SK-N-SH treated with all-trans-retinoic acid at 6 μM for 48 hours (cell line): ENCODE results near the gene IL12RB1.
"Not testable (repeated sequence)": the region's sequence is repeated elsewhere in the genome, so short reads cannot be mapped to it uniquely, and the experiment has no call there.

ENCODE experiments used
- ATAC-seq: fragments of 200-7000 bp; cut with Tn5 transposase; 3 replicates; pipeline ENCODE4 v1.9.1; 2020; ENCODE audit warnings: mild to moderate bottlenecking, moderate library complexity
- ARNTL ChIP-seq: fragments of 450-650 bp; formaldehyde crosslinking; IDR thresholded peaks from 2 replicates; pipeline ENCODE4 v1.5.0; 2020; ENCODE audit warnings: low read depth, mild to moderate bottlenecking, moderate library complexity, borderline replicate concordance
- BACH2 ChIP-seq: fragments of 250-450 bp; sonication (Bioruptor Pico); IDR thresholded peaks from 2 replicates; pipeline ENCODE4 v1.9.0; 2021; ENCODE audit warnings: mild to moderate bottlenecking, borderline replicate concordance
- CSDC2 ChIP-seq: fragments of 250-450 bp; sonication (Bioruptor Pico); IDR thresholded peaks from 2 replicates; pipeline ENCODE4 v1.5.0; 2020; ENCODE audit warnings: mild to moderate bottlenecking, moderate library complexity
- CSRNP3 ChIP-seq: fragments of 250-450 bp; sonication (Bioruptor Pico); IDR thresholded peaks from 2 replicates; pipeline ENCODE4 v1.5.1; 2021; ENCODE audit warnings: mild to moderate bottlenecking, moderate library complexity
- ESRRG ChIP-seq: fragments of 250-450 bp; sonication (Bioruptor Pico); IDR thresholded peaks from 2 replicates; pipeline ENCODE4 v1.6.1; 2021; ENCODE audit warnings: mild to moderate bottlenecking
- GLIS3 ChIP-seq: fragments of 250-450 bp; sonication (Bioruptor Pico); IDR thresholded peaks from 2 replicates; pipeline ENCODE4 v1.5.0; 2020; ENCODE audit warnings: mild to moderate bottlenecking, moderate library complexity
- ISL1 ChIP-seq: fragments of 250-450 bp; sonication (Bioruptor Pico); IDR thresholded peaks from 2 replicates; pipeline ENCODE4 v2.1.2; 2022; ENCODE audit warnings: mild to moderate bottlenecking, moderate library complexity
- OSR1 ChIP-seq: fragments of 250-450 bp; sonication (Bioruptor Pico); IDR thresholded peaks from 2 replicates; pipeline ENCODE4 v1.8.0; 2022; ENCODE audit warnings: moderate library complexity, mild to moderate bottlenecking, inconsistent platforms
- PPARA ChIP-seq: fragments of 250-450 bp; sonication (Bioruptor Pico); IDR thresholded peaks from 2 replicates; pipeline ENCODE4 v1.5.0; 2020; ENCODE audit warnings: mild to moderate bottlenecking, borderline replicate concordance
- RARB ChIP-seq: fragments of 250-450 bp; sonication (Bioruptor Pico); IDR thresholded peaks from 2 replicates; pipeline ENCODE4 v1.8.0; 2021; ENCODE audit warnings: mild to moderate bottlenecking, moderate library complexity
- SNAI2 ChIP-seq: fragments of 250-450 bp; sonication (Bioruptor Pico); IDR thresholded peaks from 2 replicates; pipeline ENCODE4 v1.5.0; 2020; ENCODE audit warnings: mild to moderate bottlenecking, moderate library complexity
- TCF4 ChIP-seq: fragments of 250-450 bp; sonication (Bioruptor Pico); IDR thresholded peaks from 2 replicates; pipeline ENCODE4 v1.8.0; 2021; ENCODE audit warnings: mild to moderate bottlenecking, moderate library complexity, borderline replicate concordance
- ZC3H10 ChIP-seq: fragments of 250-450 bp; sonication (Bioruptor Pico); IDR thresholded peaks from 2 replicates; pipeline ENCODE4 v1.5.1; 2021; ENCODE audit warnings: mild to moderate bottlenecking, moderate library complexity
- ZNF565 ChIP-seq: fragments of 450-650 bp; formaldehyde crosslinking; conservative IDR thresholded peaks from 2 replicates; pipeline ENCODE4 v1.5.0; 2020; ENCODE audit warnings: low read depth, mild to moderate bottlenecking, moderate library complexity
- ZNF70 ChIP-seq: fragments of 450-650 bp; formaldehyde crosslinking; IDR thresholded peaks from 2 replicates; pipeline ENCODE4 v1.5.0; 2020; ENCODE audit warnings: mild to moderate bottlenecking, moderate library complexity
- ZNF8 ChIP-seq: fragments of 450-650 bp; formaldehyde crosslinking; IDR thresholded peaks from 2 replicates; pipeline ENCODE4 v1.5.0; 2020; ENCODE audit warnings: mild to moderate bottlenecking, moderate library complexity
- TF ChIP-seq, protein P1 (sequence below): fragments of 250-450 bp; sonication (Bioruptor Pico); IDR thresholded peaks from 2 replicates; pipeline ENCODE4 v1.5.0; 2020; ENCODE audit warnings: mild to moderate bottlenecking, moderate library complexity
- TF ChIP-seq, protein P2 (sequence below): fragments of 250-450 bp; sonication (Bioruptor Pico); IDR thresholded peaks from 2 replicates; pipeline ENCODE4 v1.8.0; 2021; ENCODE audit warnings: low read depth, mild to moderate bottlenecking, moderate library complexity, borderline replicate concordance
- TF ChIP-seq, protein P3 (sequence below): fragments of 250-450 bp; sonication (Bioruptor Pico); IDR thresholded peaks from 2 replicates; pipeline ENCODE4 v1.8.0; 2020; ENCODE audit warnings: mild to moderate bottlenecking, moderate library complexity, borderline replicate concordance

IL12RB1 gene

DNA sequence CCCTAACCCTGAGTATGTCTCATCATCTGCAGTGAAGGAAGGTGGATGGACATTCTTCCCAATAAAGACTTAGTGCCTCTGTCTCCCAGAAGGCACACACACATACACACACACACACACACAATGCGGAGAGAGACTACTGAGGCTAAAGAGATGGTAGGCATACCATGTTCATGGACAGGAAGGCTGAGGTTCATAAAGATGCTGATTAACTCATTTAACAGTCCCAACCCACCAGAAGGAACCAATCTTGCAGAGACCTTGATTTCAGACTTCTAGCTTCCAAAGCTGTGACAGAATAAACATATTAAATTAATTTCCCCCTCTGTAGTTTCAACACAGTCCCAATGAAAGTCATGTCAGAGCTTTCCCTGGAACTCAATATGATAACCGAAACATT lies 45.7 kb downstream of the IL12RB1 start:
- ATAC-seq: no peak
- TF ChIP-seq SNAI2 (CRISPR knock-in tag): no peak

DNA sequence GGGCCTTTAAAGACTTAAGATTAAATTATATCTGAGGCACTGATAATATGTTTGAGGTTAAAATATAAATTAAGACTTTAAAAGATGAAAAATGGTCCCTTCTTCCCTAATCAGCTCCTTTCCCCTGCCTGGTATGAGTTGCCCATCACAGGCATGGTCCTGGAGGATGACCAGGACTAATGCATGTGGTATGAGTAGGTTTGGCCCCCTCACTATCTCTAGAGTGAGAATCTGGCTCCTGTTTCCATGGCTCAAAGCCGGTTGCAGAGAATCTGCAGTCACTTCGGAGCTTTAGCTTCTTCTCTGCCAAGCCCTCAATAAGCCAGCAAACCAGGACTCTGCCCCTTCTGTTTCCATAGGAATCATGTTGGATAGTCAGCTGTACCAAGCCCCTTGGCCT lies 54.6 kb downstream of the IL12RB1 start:
- not testable (repeated sequence) for ATAC-seq

DNA sequence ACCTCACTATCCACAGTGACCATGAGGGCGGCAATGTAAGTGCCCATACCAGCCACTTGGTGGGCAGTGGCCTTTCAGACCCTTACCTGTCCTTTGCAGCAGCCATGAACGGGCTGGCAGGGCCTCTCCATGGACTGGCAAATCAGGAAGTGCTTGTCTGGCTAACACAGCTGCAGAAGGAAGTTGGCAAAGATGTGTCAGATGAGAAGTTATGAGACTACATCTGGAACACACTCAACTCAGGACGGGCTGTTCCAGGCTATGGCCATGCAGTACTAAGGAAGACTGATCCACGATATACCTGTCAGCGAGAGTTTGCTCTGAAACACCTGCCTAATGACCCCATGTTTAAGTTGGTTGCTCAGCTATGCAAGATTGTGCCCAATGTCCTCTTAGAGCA lies 55.3 kb downstream of the IL12RB1 start:
- not testable (repeated sequence) for ATAC-seq

DNA sequence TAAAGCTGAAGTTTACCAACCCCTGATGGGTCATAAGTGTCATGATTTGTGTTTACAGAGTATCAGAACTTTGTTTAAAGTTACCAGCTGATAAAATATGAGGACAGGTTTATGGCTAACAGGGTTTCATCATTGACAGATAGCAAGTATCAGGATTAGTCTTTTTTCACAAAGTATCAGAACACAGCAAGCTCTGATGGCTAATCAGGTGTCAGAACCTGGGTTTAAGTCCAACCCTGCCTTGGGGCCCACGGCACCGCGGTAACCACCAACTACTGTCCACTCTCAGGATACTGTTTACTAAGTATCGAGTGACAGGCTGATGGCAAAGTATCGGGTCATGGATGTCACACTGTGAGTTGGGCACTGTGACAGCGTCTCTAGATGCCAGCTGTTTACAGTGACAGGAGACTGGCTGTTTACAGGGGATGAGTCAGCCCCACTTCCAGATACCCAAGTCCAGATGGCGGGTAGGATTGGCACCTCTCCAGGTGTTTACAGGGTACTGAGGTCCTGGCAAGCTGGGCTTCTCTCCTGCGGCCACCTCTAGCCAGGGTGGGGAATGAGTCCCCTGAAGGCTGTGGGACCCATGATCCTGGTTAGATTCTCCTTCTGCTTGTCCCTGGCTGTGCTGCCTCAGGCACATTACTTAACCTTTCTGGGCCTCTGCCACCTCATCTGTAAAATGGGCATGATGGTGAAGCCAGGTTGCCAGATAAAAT lies 57.0 kb downstream of the IL12RB1 start:
- peak; percentile 66 for ATAC-seq
- TF ChIP-seq, protein P1, sequence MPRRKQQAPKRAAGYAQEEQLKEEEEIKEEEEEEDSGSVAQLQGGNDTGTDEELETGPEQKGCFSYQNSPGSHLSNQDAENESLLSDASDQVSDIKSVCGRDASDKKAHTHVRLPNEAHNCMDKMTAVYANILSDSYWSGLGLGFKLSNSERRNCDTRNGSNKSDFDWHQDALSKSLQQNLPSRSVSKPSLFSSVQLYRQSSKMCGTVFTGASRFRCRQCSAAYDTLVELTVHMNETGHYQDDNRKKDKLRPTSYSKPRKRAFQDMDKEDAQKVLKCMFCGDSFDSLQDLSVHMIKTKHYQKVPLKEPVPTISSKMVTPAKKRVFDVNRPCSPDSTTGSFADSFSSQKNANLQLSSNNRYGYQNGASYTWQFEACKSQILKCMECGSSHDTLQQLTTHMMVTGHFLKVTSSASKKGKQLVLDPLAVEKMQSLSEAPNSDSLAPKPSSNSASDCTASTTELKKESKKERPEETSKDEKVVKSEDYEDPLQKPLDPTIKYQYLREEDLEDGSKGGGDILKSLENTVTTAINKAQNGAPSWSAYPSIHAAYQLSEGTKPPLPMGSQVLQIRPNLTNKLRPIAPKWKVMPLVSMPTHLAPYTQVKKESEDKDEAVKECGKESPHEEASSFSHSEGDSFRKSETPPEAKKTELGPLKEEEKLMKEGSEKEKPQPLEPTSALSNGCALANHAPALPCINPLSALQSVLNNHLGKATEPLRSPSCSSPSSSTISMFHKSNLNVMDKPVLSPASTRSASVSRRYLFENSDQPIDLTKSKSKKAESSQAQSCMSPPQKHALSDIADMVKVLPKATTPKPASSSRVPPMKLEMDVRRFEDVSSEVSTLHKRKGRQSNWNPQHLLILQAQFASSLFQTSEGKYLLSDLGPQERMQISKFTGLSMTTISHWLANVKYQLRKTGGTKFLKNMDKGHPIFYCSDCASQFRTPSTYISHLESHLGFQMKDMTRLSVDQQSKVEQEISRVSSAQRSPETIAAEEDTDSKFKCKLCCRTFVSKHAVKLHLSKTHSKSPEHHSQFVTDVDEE (CRISPR knock-in tag): no peak
- TF ChIP-seq ZC3H10 (CRISPR knock-in tag): no peak
- peak; percentile 14; the same call in 1 of the 2 replicates for TF ChIP-seq TCF4 (CRISPR knock-in tag)
- no peak for TF ChIP-seq OSR1 (CRISPR knock-in tag)

DNA sequence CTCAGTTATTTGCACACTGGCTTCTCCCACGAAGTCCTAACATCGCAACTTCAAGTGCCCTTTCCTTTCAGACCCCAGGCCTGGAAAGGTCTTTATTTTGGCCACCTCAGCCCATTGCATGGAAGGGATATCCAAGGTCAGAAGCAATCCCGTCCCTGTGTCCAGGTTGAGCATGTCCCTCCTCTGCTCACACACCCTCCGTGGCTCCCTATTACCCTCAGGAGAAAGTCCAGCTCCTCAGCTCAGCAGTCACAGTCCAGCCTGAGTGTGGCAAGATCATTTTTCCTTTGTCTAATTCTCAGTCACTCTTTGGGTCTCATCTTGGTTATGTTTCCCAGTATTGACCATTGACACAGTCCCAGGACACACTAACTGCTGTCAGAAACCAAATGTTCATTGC lies 59.6 kb downstream of the IL12RB1 start:
- ATAC-seq: no peak
- no peak for TF ChIP-seq ZNF70 (CRISPR knock-in tag)
- no peak for TF ChIP-seq OSR1 (CRISPR knock-in tag)
- no peak for TF ChIP-seq GLIS3 (CRISPR knock-in tag)
- TF ChIP-seq ZNF565 (CRISPR knock-in tag): no peak
- TF ChIP-seq, protein P2, sequence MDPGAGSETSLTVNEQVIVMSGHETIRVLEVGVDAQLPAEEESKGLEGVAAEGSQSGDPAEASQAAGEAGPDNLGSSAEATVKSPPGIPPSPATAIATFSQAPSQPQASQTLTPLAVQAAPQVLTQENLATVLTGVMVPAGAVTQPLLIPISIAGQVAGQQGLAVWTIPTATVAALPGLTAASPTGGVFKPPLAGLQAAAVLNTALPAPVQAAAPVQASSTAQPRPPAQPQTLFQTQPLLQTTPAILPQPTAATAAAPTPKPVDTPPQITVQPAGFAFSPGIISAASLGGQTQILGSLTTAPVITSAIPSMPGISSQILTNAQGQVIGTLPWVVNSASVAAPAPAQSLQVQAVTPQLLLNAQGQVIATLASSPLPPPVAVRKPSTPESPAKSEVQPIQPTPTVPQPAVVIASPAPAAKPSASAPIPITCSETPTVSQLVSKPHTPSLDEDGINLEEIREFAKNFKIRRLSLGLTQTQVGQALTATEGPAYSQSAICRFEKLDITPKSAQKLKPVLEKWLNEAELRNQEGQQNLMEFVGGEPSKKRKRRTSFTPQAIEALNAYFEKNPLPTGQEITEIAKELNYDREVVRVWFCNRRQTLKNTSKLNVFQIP (CRISPR knock-in tag): no peak
- TF ChIP-seq PPARA (CRISPR knock-in tag): no peak
- TF ChIP-seq CSRNP3 (CRISPR knock-in tag): no peak

DNA sequence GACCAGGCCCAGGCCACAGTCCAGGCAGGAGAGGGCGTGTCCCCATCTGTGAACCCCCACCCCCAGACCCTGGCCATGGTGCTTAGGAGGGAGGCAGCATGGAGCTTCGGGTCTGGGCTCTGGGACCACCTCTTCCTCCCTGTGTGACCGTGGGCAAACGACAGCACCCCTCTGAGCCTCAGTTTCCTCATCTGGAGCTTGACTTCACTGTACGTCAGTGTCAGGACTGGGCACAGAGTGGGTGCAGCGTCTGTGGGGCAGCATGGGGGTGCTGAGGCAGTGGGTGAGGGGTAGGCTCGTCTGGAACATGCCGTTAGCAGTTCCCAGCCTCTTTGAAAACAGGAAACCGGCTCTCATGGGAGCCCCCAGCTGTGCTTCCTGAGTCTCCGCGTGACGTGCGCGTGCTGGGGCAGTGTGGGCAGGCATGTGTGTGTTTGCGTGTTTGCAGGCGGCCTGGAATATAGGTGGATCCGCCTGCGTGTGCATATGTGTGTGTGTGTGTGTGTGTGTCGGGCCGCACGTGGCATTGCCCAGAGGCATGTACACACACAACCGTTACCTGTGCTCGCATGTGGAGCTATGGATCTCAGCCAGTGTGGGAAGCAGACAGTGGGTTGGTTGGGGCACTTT lies 63.0 kb downstream of the IL12RB1 start:
- no peak for ATAC-seq

DNA sequence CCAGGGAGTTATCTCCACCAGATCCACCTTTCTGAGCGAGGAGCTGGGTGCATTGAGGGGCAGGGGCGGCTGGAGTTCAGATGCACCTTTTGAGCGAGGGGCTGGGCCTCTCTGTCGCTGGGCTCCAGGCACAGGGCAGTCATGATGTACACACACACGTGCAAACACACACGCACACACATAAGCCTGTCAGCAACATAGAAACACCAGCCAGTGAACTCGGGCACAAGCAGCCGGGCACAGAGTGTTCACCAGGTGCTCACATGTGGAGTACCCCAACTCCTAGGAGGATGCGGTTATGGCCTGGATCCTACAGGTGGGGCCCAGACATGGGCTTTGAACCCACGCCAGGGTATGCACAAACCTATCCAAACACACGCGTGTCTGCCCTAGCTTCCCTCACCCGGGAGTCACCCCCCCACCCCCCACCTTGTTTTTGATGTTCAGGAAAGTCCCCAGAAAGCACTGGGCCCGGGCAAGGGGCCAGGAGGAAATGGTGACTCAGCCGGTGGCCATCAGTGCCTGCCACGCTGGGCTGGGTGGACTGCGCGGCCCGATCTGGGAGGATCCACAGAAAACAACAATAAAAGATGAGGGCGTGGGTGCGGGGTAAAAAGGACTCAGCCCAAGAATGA lies 65.5 kb downstream of the IL12RB1 start:
- peak; percentile 71 for ATAC-seq
- no peak for TF ChIP-seq PPARA (CRISPR knock-in tag)
- TF ChIP-seq ARNTL: no peak
- no peak for TF ChIP-seq ZNF8
- TF ChIP-seq OSR1 (CRISPR knock-in tag): no peak
- TF ChIP-seq CSRNP3 (CRISPR knock-in tag): no peak
- TF ChIP-seq SNAI2 (CRISPR knock-in tag): no peak
- no peak for TF ChIP-seq TCF4 (CRISPR knock-in tag)
- TF ChIP-seq, protein P3, sequence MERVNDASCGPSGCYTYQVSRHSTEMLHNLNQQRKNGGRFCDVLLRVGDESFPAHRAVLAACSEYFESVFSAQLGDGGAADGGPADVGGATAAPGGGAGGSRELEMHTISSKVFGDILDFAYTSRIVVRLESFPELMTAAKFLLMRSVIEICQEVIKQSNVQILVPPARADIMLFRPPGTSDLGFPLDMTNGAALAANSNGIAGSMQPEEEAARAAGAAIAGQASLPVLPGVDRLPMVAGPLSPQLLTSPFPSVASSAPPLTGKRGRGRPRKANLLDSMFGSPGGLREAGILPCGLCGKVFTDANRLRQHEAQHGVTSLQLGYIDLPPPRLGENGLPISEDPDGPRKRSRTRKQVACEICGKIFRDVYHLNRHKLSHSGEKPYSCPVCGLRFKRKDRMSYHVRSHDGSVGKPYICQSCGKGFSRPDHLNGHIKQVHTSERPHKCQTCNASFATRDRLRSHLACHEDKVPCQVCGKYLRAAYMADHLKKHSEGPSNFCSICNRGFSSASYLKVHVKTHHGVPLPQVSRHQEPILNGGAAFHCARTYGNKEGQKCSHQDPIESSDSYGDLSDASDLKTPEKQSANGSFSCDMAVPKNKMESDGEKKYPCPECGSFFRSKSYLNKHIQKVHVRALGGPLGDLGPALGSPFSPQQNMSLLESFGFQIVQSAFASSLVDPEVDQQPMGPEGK (CRISPR knock-in tag): no peak; the same call in 1 of the 2 replicates
- no peak for TF ChIP-seq BACH2 (CRISPR knock-in tag)
- no peak for TF ChIP-seq ZNF565 (CRISPR knock-in tag)
- TF ChIP-seq ZNF70 (CRISPR knock-in tag): no peak
- no peak for TF ChIP-seq ESRRG
- no peak for TF ChIP-seq ISL1 (CRISPR knock-in tag)
- no peak for TF ChIP-seq CSDC2
- TF ChIP-seq RARB: no peak

More for the DNA sequence above, 63.0 kb downstream of the IL12RB1 start:
- no peak for TF ChIP-seq BACH2 (CRISPR knock-in tag)
- no peak for TF ChIP-seq CSDC2
- no peak for TF ChIP-seq ARNTL
